RWPE1 (cell line): ENCODE results near the gene SYNE1.

Experiments
- CTCF ChIA-PET: fragments of 350-600 bp; sonication (Branson Sonifier 250); formaldehyde crosslinking; extraction: SDS; loops from one replicate; lab custom pipeline; 2021; lab: Yijun Ruan, JAX
- POLR2A ChIA-PET: fragments of 400-600 bp; formaldehyde crosslinking; extraction: SDS; loops from one replicate; lab custom pipeline; 2020; ENCODE audit warnings: antibody characterized with exemption; ENCODE audit not compliant: low non-redundant PET; lab: Yijun Ruan, JAX
- DNase-seq: peaks from one replicate; pipeline ENCODE4 v3.0.0; 2012; ENCODE audit warnings: low spot score
- H3K27ac ChIP-seq: fragments of 450-650 bp; 2 replicates; pipeline ENCODE4 v1.5.1; 2017
- TF ChIP-seq, protein P1 (sequence below): fragments of 450-650 bp; conservative IDR thresholded peaks from 2 replicates; pipeline ENCODE4 v1.5.1; 2017; ENCODE audit warnings: low read depth, mild to moderate bottlenecking

SYNE1 gene

DNA sequence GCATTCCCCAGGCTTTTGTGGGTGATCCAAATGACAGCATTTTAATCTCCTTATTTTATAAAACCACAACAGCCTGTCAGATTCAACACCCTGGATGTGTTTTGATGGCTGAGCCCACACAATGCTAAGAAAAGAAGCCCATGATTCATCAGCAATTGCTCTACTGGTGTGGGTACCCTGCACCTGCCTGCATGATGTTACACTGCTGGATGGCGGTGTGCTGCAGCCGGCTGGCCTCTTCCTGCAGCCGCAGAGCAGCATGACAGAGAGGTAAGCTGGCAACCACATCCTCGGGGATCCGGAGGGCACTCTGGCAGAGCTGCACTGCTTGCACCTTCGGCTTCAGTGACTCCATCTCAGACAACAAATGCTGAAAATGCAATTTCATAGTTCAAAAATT lies 327.5 kb downstream of the SYNE1 start:
- POLR2A ChIA-PET: no interaction called here

DNA sequence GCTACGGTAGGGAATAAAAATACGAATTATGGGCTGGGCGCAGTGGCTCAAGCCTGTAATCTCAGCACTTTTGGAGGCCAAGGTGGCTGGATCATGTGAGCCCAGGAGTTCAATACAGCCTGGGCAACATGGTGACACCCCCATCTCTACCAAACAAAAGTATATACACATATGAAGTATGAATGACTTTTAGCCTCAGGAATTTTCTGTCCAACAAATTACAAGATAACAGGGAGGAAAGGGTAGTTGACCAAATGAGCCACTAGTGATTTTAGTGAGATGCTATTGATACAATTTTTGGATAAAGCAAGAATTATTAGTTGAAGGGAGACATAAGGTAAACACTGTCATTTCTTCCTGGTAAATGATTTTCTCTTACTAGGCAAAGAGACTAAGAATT lies 328.2 kb downstream of the SYNE1 start:
- CTCF ChIA-PET: no interaction called here
- TF ChIP-seq, protein P1, sequence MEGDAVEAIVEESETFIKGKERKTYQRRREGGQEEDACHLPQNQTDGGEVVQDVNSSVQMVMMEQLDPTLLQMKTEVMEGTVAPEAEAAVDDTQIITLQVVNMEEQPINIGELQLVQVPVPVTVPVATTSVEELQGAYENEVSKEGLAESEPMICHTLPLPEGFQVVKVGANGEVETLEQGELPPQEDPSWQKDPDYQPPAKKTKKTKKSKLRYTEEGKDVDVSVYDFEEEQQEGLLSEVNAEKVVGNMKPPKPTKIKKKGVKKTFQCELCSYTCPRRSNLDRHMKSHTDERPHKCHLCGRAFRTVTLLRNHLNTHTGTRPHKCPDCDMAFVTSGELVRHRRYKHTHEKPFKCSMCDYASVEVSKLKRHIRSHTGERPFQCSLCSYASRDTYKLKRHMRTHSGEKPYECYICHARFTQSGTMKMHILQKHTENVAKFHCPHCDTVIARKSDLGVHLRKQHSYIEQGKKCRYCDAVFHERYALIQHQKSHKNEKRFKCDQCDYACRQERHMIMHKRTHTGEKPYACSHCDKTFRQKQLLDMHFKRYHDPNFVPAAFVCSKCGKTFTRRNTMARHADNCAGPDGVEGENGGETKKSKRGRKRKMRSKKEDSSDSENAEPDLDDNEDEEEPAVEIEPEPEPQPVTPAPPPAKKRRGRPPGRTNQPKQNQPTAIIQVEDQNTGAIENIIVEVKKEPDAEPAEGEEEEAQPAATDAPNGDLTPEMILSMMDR: no peak
- no peak overlapping the region for H3K27ac ChIP-seq
- no peak for DNase-seq
- POLR2A ChIA-PET: no interaction called here

More for the DNA sequence above, 327.5 kb downstream of the SYNE1 start:
- H3K27ac ChIP-seq: no peak overlapping the region
- CTCF ChIA-PET: no interaction called here
- DNase-seq: no peak
- TF ChIP-seq, protein P1: no peak

DNA sequence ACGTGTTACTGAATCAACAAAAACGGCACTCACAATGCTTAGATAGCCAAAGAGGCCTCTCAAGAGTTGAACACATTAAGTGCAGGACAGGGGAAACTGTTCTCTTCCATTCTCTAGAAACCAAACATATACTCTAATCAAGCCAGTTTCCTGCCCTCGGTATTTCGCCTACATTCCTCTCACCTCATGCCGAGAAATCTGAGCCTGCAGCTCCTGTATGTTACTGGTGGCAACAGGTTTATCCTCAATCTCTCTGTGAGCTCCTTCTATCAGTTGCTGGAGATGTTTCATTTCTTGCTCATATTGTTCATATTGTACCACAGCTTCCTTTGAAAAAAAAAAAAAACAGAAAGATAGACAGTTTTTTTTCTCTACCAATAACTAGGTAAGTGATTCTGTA lies 328.9 kb downstream of the SYNE1 start:
- ChIA-PET POLR2A (no interaction called here), CTCF (no interaction called here)
- no peak for DNase-seq
- no peak overlapping the region for H3K27ac ChIP-seq
- TF ChIP-seq, protein P1: no peak

DNA sequence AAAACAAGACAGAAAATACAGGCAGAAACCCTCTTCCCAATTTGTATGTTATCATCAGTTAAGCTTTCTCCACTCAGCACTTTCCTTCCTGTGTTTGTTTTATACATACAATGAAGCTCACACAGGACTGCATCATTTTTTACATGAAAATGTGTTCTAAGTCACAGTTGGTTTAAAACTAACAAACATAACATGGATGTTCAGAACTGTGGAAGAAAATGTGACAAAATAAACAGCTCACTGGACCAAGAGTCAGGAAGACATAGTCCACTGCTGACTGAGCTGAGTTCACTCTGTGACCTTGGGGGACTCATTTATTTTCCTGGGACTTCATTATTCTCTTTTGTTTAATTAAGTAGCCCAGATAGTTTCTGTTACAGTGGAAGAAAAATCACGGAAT lies 331.5 kb downstream of the SYNE1 start:
- ChIA-PET CTCF (interaction anchor here (0.5 kb wide), 1 partner anchor 213 kb away, joined by 3 read pairs; no protein-coding TSS in a partner anchor), POLR2A (no interaction called here)
- H3K27ac ChIP-seq: no peak overlapping the region
- TF ChIP-seq, protein P1: no peak
- no peak for DNase-seq

DNA sequence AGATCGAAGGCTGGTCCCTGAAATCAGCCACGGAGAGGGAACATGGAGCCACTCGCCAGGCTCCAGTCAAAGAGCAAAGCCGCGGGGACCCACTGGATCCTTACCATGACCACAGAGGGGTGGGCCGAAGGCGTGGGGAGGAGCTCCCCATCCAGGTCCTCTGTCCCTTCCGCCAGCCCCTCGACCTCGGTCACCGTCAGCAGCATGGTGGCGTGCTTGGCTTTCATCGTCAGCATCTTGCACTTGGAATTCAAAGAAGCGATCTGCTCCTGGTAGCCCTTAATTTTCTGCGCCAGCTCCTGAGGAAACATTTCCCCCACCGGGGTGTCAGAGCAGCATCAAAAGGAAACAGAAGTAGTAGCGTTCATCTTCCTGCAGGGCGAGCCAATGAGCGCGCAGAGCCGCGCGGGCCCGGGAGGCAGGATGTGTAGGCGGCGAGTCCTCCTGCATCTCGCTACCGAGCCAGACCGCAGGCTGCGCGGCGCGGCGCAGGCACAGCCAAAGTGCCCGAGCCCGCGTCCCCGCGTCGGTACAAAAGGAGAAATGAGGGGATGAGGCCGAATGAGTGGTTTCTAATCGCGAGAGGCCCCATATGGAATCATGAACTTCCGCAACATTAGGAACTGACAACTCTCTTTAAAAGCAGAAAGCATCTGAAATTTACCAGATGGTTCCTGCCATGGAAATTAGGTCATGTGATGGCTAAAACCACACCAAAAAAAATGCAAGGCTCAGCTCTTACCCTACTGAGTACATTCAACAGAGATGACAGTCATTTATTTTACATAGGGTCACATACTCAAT lies 335.2 kb downstream of the SYNE1 start:
- DNase-seq: peak; percentile 83
- TF ChIP-seq, protein P1: peak; percentile 70
- ChIA-PET CTCF (interaction anchor here (0.5 to 1.4 kb wide), 5 partner anchors 55 to 967 kb away, joined by 3 to 4 read pairs (median 3); no protein-coding TSS in a partner anchor), POLR2A (interaction anchor here (0.6 kb wide), 1 partner anchor 1391 kb away, joined by 3 read pairs; no protein-coding TSS in a partner anchor)
- peak overlapping the region; percentile 89 for H3K27ac ChIP-seq

DNA sequence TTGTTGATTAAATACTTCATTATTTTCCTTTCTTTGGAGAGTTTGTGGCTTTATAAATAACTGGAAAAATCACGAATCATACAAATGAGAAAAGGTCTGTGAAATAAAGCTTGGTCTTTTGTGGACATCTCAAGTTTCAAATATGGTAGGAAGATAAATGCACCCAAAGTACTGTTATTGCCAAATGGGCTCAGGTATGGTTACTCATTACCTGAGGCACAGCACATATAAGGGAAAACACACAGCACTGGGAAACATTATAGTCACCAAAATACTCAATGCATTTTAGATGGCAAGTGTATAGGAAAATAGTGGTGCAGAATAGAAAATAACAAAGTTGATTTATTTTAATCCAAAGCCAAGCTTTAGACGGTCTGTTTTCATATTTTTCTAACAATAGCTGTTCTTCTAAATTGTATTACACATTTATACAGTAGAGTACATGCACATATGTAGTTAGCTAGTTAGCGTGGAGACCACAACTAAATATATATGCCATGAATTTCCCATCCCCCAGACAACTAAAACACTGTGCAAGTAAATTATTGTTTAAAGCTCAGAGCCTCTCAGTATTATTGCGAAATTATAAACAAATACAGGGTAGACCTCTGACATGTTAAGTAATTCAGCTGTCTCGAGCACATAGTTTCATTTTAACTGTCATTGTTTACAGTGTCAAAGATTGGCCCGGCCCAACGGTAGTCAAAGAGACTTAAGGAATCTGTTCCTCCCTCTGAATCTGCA lies 336.0 kb downstream of the SYNE1 start:
- DNase-seq: no peak

More for the DNA sequence above, 336.0 kb downstream of the SYNE1 start:
- TF ChIP-seq, protein P1: no peak
- CTCF ChIA-PET: interaction anchor here (0.5 to 1.4 kb wide), 5 partner anchors 15 to 966 kb away, joined by 3 to 4 read pairs (median 3); no protein-coding TSS in a partner anchor
- peak overlapping the region; percentile 89 for H3K27ac ChIP-seq
- POLR2A ChIA-PET: interaction anchor here (0.6 kb wide), 1 partner anchor 1391 kb away, joined by 3 read pairs; no protein-coding TSS in a partner anchor
